OCI-LY7 (cell line): ENCODE data around the gene NAGPA.

Source experiments
- CTCF ChIP-seq: fragments of 200-600 bp; sonication (generic); conservative IDR thresholded peaks from 2 replicates; pipeline ENCODE4 v1.5.1; 2014; ENCODE audit warnings: mild to moderate bottlenecking, antibody characterized with exemption, low read length, moderate library complexity, mixed read lengths
- EZH2phosphoT487 ChIP-seq: fragments of 200-600 bp; sonication (generic); IDR thresholded peaks from 2 replicates; pipeline ENCODE4 v1.6.1; 2018; ENCODE audit warnings: low read depth, borderline replicate concordance, mild to moderate bottlenecking, mixed run types, antibody characterized with exemption, low read length, moderate library complexity, mixed read lengths

GRCh38 chr16:5054876-5055865 lies 21.4 kb upstream of the NAGPA start:
- TF ChIP-seq EZH2phosphoT487 (no peak), CTCF (no peak)
